Suprapubic skin (tissue), 4 donors: ENCODE results near the gene BPIFA3.

Experiments
- CTCF ChIP-seq, 2 donors: fragments of 200-600 bp in 1 of 2; fragments of 450-650 bp in 1 of 2; sonication (generic) in 1 of 2; IDR thresholded peaks; one replicate each; pipeline ENCODE4 v1.5.1; 2016 to 2019; ENCODE audit warnings: antibody characterized with exemption in 2 of 2, mild to moderate bottlenecking in 1 of 2, moderate library complexity in 1 of 2
- POLR2A ChIP-seq, 2 donors: fragments of 450-650 bp; IDR thresholded peaks; one replicate each; pipeline ENCODE4 v1.6.1; 2017; ENCODE audit warnings: antibody characterized with exemption in 2 of 2, mild to moderate bottlenecking in 2 of 2, moderate library complexity in 2 of 2
- POLR2AphosphoS5 ChIP-seq, 3 donors: sonication (generic); formaldehyde crosslinking; IDR thresholded peaks; one replicate each; pipeline ENCODE4 v1.6.1; 2017; ENCODE audit warnings: antibody characterized with exemption in 3 of 3

- TF ChIP-seq CTCF (IDR thresholded peaks at IDR 0.05) (no peak), POLR2A (IDR thresholded peaks at IDR 0.05) (no peak), POLR2AphosphoS5 (IDR thresholded peaks at IDR 0.05) (no peak)
These were observed 23.0 kb downstream of the BPIFA3 start for GRCh38 chr20:33239979-33240736.
